HepG2 (cell line): ENCODE measurements around the gene CLASRP. TPM values are rescaled to one million over a fixed set of nuclear protein-coding genes. Genes with fewer than 3 reads are reported as not detected.

Experiments
- ATAC-seq: fragments of 200-7000 bp; cut with Tn5 transposase; 3 replicates; pipeline ENCODE4 v1.9.1; 2020; ENCODE audit warnings: mild to moderate bottlenecking, moderate library complexity
- BruUV-seq: library from RNA; stranded (reverse); fragments of 400-500 nt; replicated peaks from 2 replicates; lab custom pipeline; 2021; lab: Mats Ljungman, UMichigan
- CTCF ChIA-PET: fragments of 300-600 bp; formaldehyde crosslinking; extraction: SDS; loops from one replicate; lab custom pipeline; 2021; ENCODE audit warnings: low total read pairs, inconsistent platforms, low intra/inter-chr PET ratio; lab: Yijun Ruan, JAX
- POLR2A ChIA-PET: fragments of 350-600 bp; sonication (Branson Sonifier 250); formaldehyde crosslinking; loops from one replicate; lab custom pipeline; 2020; ENCODE audit warnings: antibody characterized with exemption, inconsistent platforms; lab: Yijun Ruan, JAX
- DNase-seq: peaks from one replicate; pipeline ENCODE4 v3.0.0-alpha.2; 2015; ENCODE audit warnings: low spot score
- FAIRE-seq: peaks from 3 replicates; lab custom pipeline; 2011; peaks lifted over from hg19 to GRCh38; lab: Jason Lieb, UNC
- H2AFZ ChIP-seq: one replicate; pipeline ENCODE4 v1.6.1; 2011; ENCODE audit warnings: low read length, inconsistent platforms
- H3K27ac ChIP-seq: fragments of 300-600 bp; 3 replicates; pipeline ENCODE4 v1.8.0; 2011; ENCODE audit warnings: mixed run types, mild to moderate bottlenecking, mixed read lengths, low read length, inconsistent platforms; ENCODE audit not compliant: insufficient read depth; ENCODE audit errors: extremely low read length
- H3K27me3 ChIP-seq, 2 experiments: fragments of 200-600 bp in 1 of 2; 2 replicates in 1 of 2; 3 replicates in 1 of 2; pipeline versions ENCODE4 v1.6.0 to v1.8.0; 2011; ENCODE audit warnings: low read length in 2 of 2, mild to moderate bottlenecking in 2 of 2, moderate library complexity in 2 of 2, inconsistent platforms in 1 of 2; ENCODE audit not compliant: insufficient read depth in 2 of 2, control insufficient read depth in 1 of 2
- H3K36me3 ChIP-seq, 2 experiments: fragments of 200-600 bp in 1 of 2; replicated peaks in 1 of 2; 2 replicates in 1 of 2; 3 replicates in 1 of 2; pipeline versions ENCODE4 v1.5.1 to v1.8.0; 2011; ENCODE audit warnings: low read length in 2 of 2, inconsistent platforms in 1 of 2; ENCODE audit not compliant: insufficient read depth in 2 of 2, control insufficient read depth in 1 of 2
- H3K4me1 ChIP-seq: 2 replicates; pipeline ENCODE4 v1.5.1; 2012; ENCODE audit warnings: low read length, inconsistent platforms; ENCODE audit not compliant: insufficient read depth
- H3K4me2 ChIP-seq: 2 replicates; pipeline ENCODE4 v1.6.0; 2011; ENCODE audit warnings: low read depth, low read length, inconsistent platforms
- H3K4me3 ChIP-seq, 3 experiments: fragments of 200-600 bp in 1 of 3; sonication (generic), shearing (Covaris generic) in 1 of 3; replicated peaks in 1 of 3; 2 replicates each; pipeline ENCODE4 v1.5.1; 2011 to 2016; ENCODE audit warnings: low read length in 3 of 3, inconsistent platforms in 2 of 3, low read depth in 2 of 3, mild to moderate bottlenecking in 2 of 3, control low read depth in 1 of 3, mixed read lengths in 1 of 3; ENCODE audit not compliant: insufficient read depth in 1 of 3
- H3K79me2 ChIP-seq: one replicate; pipeline ENCODE4 v1.6.1; 2011; ENCODE audit warnings: low read length, inconsistent platforms; ENCODE audit not compliant: insufficient read depth
- H3K9ac ChIP-seq: 2 replicates; pipeline ENCODE4 v1.6.0; 2011; ENCODE audit warnings: mild to moderate bottlenecking, low read depth, low read length, inconsistent platforms; ENCODE audit not compliant: insufficient read depth
- H3K9me3 ChIP-seq: 2 replicates; pipeline ENCODE4 v1.5.1; 2012; ENCODE audit warnings: mild to moderate bottlenecking, low read length
- H4K20me1 ChIP-seq: 2 replicates; pipeline ENCODE4 v1.6.0; 2011; ENCODE audit warnings: inconsistent platforms, mild to moderate bottlenecking, low read length, moderate library complexity; ENCODE audit not compliant: insufficient read depth
- AKNA ChIP-seq: sonication (generic); formaldehyde crosslinking; IDR thresholded peaks from 2 replicates; pipeline ENCODE4 v1.4.0; 2020; ENCODE audit warnings: missing genetic modification reagents, borderline replicate concordance
- EEA1 ChIP-seq: sonication (generic); formaldehyde crosslinking; IDR thresholded peaks from 2 replicates; pipeline ENCODE4 v1.5.1; 2020; ENCODE audit warnings: mild to moderate bottlenecking, missing genetic modification reagents, borderline replicate concordance
- ZFP41 ChIP-seq: sonication (generic); formaldehyde crosslinking; IDR thresholded peaks from 2 replicates; pipeline ENCODE4 v1.4.0; 2020; ENCODE audit warnings: mild to moderate bottlenecking, missing genetic modification reagents, borderline replicate concordance
- ZKSCAN1 ChIP-seq: fragments of 150-350 bp; IDR thresholded peaks from 2 replicates; pipeline ENCODE4 v1.6.1; 2014; ENCODE audit warnings: low read length
- ZNF326 ChIP-seq: sonication (generic); formaldehyde crosslinking; IDR thresholded peaks from 2 replicates; pipeline ENCODE4 v1.4.0; 2020; ENCODE audit warnings: missing genetic modification reagents, borderline replicate concordance
- ZNF629 ChIP-seq: sonication (generic); formaldehyde crosslinking; conservative IDR thresholded peaks from 2 replicates; pipeline ENCODE4 v1.5.0; 2020; ENCODE audit warnings: missing genetic modification reagents
- WGBS: methylation state at CpG from one replicate; pipeline ENCODE4 v1.1.6; 2017; ENCODE audit warnings: low lambda C conversion rate; 5-methylcytosine and 5-hydroxymethylcytosine counted together
- in situ Hi-C: cut with HindIII; loops from 2 replicates; pipeline ENCODE4 v1.10.0; 2017; ENCODE audit warnings: low pct_unique_long_range_greater_than_20kb; ENCODE audit not compliant: extremely low pct_ligation_motif_present
- intact Hi-C: fragments of 100-400 bp; cut with micrococcal nuclease; formaldehyde crosslinking; loops from one replicate; pipeline ENCODE4 v1.10.0; 2022; ENCODE audit not compliant: unreplicated experiment
- polyA plus RNA-seq, 8 experiments: library from polyadenylated mRNA; depleted of rRNA in 3 of 8; stranded (reverse) in 7 of 8; unstranded in 1 of 8; fragments of >200 nt; fragmentation: Illumina TruSeq in 4 of 8; extraction: Trizol in 4 of 8; gene quantifications; 2 replicates each; pipeline versions ENCODE4 v1.2.1 to v1.2.3, GENCODE V29; 2011 to 2016; ENCODE audit warnings: low read depth in 4 of 8, missing spikeins in 1 of 8, mixed read lengths in 1 of 8; ENCODE audit not compliant: insufficient read depth in 1 of 8
- total RNA-seq, 5 experiments: library from RNA; depleted of rRNA; stranded (reverse); fragments of >200 nt; fragmentation: Illumina TruSeq; extraction: Trizol; gene quantifications; 2 replicates each; pipeline ENCODE4 v1.2.3, GENCODE V29; 2016; ENCODE audit warnings: low read depth in 1 of 5

Gene CLASRP
- total and polyA plus RNA-seq, 2 of the 13 experiments (the other 11 are each of a cell fraction or from before 2014, with no cell fraction given) = 32.0 to 51.4 TPM

GRCh38 chr19:45078390-45079062 lies 39.7 kb downstream of the CLASRP start:
- peak overlapping the region; percentile 92 for H3K9ac ChIP-seq
- H2AFZ ChIP-seq = peak overlapping the region; percentile 62
- H3K36me3 ChIP-seq = peaks cover 5 to 9% of the 10 kb centered on the region in 2 experiments; a peak in 4 of 5 replicates
- no peaks in the 10 kb centered on the region for H3K9me3 ChIP-seq
- DNase-seq (no peak), ATAC-seq (no peak), FAIRE-seq (no peak)
- in situ Hi-C loops (no loop called here), intact Hi-C loops (loop anchor here (5.0 kb wide), 1 partner anchor 49 kb away; no protein-coding TSS in a partner anchor)
- ChIA-PET POLR2A (interaction anchor here (0.9 to 3.1 kb wide), 7 partner anchors 14 to 99 kb away, joined by 3 to 13 read pairs (median 10); partner anchors contain the start of genes CLASRP, PPP1R37 and TRAPPC6A), CTCF (no interaction called here)
- no peaks in the 10 kb centered on the region; a peak in 1 of 5 replicates for H3K27me3 ChIP-seq
- H3K27ac ChIP-seq = peak overlapping the region; percentile 48
- H3K4me1 ChIP-seq = peaks cover 52% of the 10 kb centered on the region
- 63% methylated on average over 8 of the region's 10 CpGs for WGBS
- H4K20me1 ChIP-seq = no peaks in the 10 kb centered on the region
- H3K4me3 ChIP-seq = peak overlapping the region; percentile 40 to 95 (median 93)
- H3K4me2 ChIP-seq = peak overlapping the region; percentile 92
- TF ChIP-seq AKNA (CRISPR knock-in tag) (0 out of 2 replicates have a peak, but pooled peaks have one; percentile 32), ZKSCAN1 (peak; percentile 72), ZNF629 (CRISPR knock-in tag) (peak; percentile 79), EEA1 (CRISPR knock-in tag) (no peak), ZNF326 (no peak), ZFP41 (0 out of 2 replicates have a peak, but pooled peaks have one; percentile 21)
- peaks cover 36% of the 10 kb centered on the region for H3K79me2 ChIP-seq
- BruUV-seq = no TSS peak
